Measurements from ENCODE around the gene HMGXB3. TPM values are rescaled to one million over a fixed set of nuclear protein-coding genes. Genes with fewer than 3 reads are reported as not detected.

Gene HMGXB3
- total and polyA plus RNA-seq, 5 donors from 2014 or later = 11.0 to 51.5 (median 12.7) TPM

- H3K4me1 Mint-ChIP-seq = peaks cover 13 to 36% (median 28%) of the 10 kb centered on the region in 4 donors
- H3K27ac Mint-ChIP-seq = peak within 1 kb of the TSS; percentile 98 to 100 (median 99)
- peak; percentile 92 to 98 (median 92) for DNase-seq
- ATAC-seq (ENCODE audit: low read depth in 2 of 2) = peak; percentile 99 to 100
- peak within 1 kb of the TSS; percentile 93 to 97 (median 96) for H3K4me3 Mint-ChIP-seq
- no peaks in the 10 kb centered on the region for H3K36me3 ChIP-seq (ENCODE audit: control insufficient read depth, insufficient read depth, low read length)
- H3K27me3 ChIP-seq (ENCODE audit: control insufficient read depth, insufficient read depth, low read length) = no peaks in the 10 kb centered on the region
- peaks cover 6% of the 10 kb centered on the region for H3K36me3 Mint-ChIP-seq
- no peaks in the 10 kb centered on the region for H3K9me3 ChIP-seq (ENCODE audit: control insufficient read depth in 2 of 2, low read length in 2 of 2)
- peaks cover 20% of the 10 kb centered on the region for H3K4me1 ChIP-seq (ENCODE audit: control insufficient read depth, insufficient read depth, low read length, poor library complexity, severe bottlenecking)
- no peaks in the 10 kb centered on the region for H3K27me3 Mint-ChIP-seq
- peak within 1 kb of the TSS; percentile 82 for H3K27ac ChIP-seq (ENCODE audit: insufficient read depth, low read length, poor library complexity, severe bottlenecking)
- peak within 1 kb of the TSS; percentile 81 for H3K4me3 ChIP-seq (ENCODE audit: low read depth, low read length)
- no peaks in the 10 kb centered on the region for H3K9me3 Mint-ChIP-seq
Measured at GRCh38 chr5:149960272-149961185, 40.0 kb upstream of the HMGXB3 start, which contains the start of gene SLC26A2. TSS of gene SLC26A2 (plus strand) at chr5:149960758. CDS start at chr5:149977653, 16,895 bp downstream.

GRCh38 chr5:149961186-149961685 lies 39.3 kb upstream of the HMGXB3 start:
- Histone ChIP-seq H3K9me3 (ENCODE audit: control insufficient read depth in 2 of 2, low read length in 2 of 2) (no peaks in the 10 kb centered on the region), H3K36me3 (ENCODE audit: control insufficient read depth, insufficient read depth, low read length) (no peaks in the 10 kb centered on the region), H3K27me3 (ENCODE audit: control insufficient read depth, insufficient read depth, low read length) (no peaks in the 10 kb centered on the region), H3K4me1 (ENCODE audit: control insufficient read depth, insufficient read depth, low read length, poor library complexity, severe bottlenecking) (peaks cover 20% of the 10 kb centered on the region), H3K27ac (ENCODE audit: insufficient read depth, low read length, poor library complexity, severe bottlenecking) (peak overlapping the region; percentile 82), H3K4me3 (ENCODE audit: low read depth, low read length) (peak overlapping the region; percentile 81)
- Mint-ChIP-seq H3K27me3 (no peaks in the 10 kb centered on the region), H3K36me3 (peaks cover 7% of the 10 kb centered on the region), H3K4me1 (peaks cover 13 to 37% (median 32%) of the 10 kb centered on the region in 4 donors), H3K4me3 (peak overlapping the region; percentile 91 to 97 (median 96)), H3K27ac (peak overlapping the region in 2 of 3 donors; percentile 90 to 99), H3K9me3 (no peaks in the 10 kb centered on the region)
- ATAC-seq (ENCODE audit: low read depth in 2 of 2) = no peak
- DNase-seq = no peak

GRCh38 chr5:149961957-149962409 lies 38.6 kb upstream of the HMGXB3 start:
- Mint-ChIP-seq H3K36me3 (peaks cover 7% of the 10 kb centered on the region), H3K4me1 (peaks cover 13 to 39% (median 32%) of the 10 kb centered on the region in 4 donors), H3K4me3 (peak overlapping the region; percentile 91 to 97 (median 96)), H3K9me3 (no peaks in the 10 kb centered on the region), H3K27ac (peak overlapping the region in 2 of 3 donors; percentile 44 to 99), H3K27me3 (no peaks in the 10 kb centered on the region)
- H3K27me3 ChIP-seq (ENCODE audit: control insufficient read depth, insufficient read depth, low read length) = no peaks in the 10 kb centered on the region
- DNase-seq = peak in 2 of 3 donors; percentile 3 to 25
- H3K4me1 ChIP-seq (ENCODE audit: control insufficient read depth, insufficient read depth, low read length, poor library complexity, severe bottlenecking) = peaks cover 20% of the 10 kb centered on the region
- no peaks in the 10 kb centered on the region for H3K36me3 ChIP-seq (ENCODE audit: control insufficient read depth, insufficient read depth, low read length)
- no peaks in the 10 kb centered on the region for H3K9me3 ChIP-seq (ENCODE audit: control insufficient read depth in 2 of 2, low read length in 2 of 2)
- peak overlapping the region; percentile 81 for H3K4me3 ChIP-seq (ENCODE audit: low read depth, low read length)
- H3K27ac ChIP-seq (ENCODE audit: insufficient read depth, low read length, poor library complexity, severe bottlenecking) = no peak overlapping the region
- no peak for ATAC-seq (ENCODE audit: low read depth in 2 of 2)

DNA sequence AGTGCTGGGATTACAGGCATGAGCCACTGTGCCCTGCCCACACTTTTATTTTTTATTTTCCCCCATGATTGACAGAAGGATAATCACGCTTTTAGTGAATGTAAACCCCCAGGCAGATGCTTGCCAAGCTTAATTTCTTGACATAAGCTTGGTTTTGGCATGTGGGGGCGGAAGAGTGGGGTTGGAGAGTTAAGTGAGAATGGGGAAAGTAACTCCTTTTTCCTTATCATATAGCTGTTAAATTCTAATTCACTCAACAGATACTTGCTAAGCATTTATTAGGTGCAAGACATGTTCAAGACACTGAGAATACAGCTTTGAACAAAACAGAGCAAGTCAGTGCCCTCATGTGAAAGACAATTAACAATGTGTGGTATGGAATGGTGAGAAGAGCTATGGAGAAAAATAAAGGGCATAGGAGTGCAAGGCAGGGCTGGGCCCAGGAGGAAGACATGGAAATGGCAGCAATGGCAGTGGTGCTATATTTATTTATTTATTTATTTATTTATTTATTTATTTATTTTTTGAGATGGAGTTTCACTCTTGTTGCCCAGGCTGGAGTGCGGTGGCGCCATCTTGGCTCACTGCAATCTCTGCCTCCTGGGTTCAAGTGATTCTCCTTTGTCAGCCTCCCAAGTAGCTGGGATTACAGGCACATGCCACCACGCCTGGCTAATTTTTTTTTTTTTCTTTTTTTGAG lies 37.8 kb upstream of the HMGXB3 start:
- H3K4me1 Mint-ChIP-seq = peaks cover 13 to 43% (median 34%) of the 10 kb centered on the region in 4 donors
- ATAC-seq (ENCODE audit: low read depth in 2 of 2) = no peak

DNA sequence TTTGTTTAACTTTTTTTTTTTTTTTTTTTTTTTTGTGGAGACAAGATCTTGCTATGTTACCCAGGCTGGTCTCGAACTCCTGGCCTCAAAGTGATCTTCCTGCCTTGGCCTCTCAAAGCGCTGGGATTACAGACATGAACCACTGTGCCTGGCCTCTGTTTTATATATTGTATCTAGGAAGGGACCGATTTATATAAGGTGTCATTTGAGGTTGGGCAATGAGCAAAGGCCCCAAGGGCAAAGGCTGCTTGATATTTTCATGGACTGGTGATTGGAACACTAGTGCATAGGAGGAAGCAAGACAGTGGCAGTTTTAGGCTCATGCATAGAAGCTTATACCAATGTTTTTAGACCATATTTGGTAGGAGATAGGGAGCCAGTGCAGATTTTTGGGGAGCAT lies 36.8 kb upstream of the HMGXB3 start:
- Mint-ChIP-seq H3K9me3 (no peaks in the 10 kb centered on the region), H3K36me3 (peaks cover 14% of the 10 kb centered on the region), H3K27ac (no peak overlapping the region), H3K27me3 (no peaks in the 10 kb centered on the region), H3K4me1 (peaks cover 13 to 43% (median 33%) of the 10 kb centered on the region in 4 donors), H3K4me3 (peak overlapping the region in 1 of 4 donors; percentile 68)
- ATAC-seq (ENCODE audit: low read depth in 2 of 2) (no peak), DNase-seq (no peak)
- H3K36me3 ChIP-seq (ENCODE audit: control insufficient read depth, insufficient read depth, low read length) = no peaks in the 10 kb centered on the region
- peaks cover 20% of the 10 kb centered on the region for H3K4me1 ChIP-seq (ENCODE audit: control insufficient read depth, insufficient read depth, low read length, poor library complexity, severe bottlenecking)
- no peaks in the 10 kb centered on the region for H3K27me3 ChIP-seq (ENCODE audit: control insufficient read depth, insufficient read depth, low read length)
- no peaks in the 10 kb centered on the region for H3K9me3 ChIP-seq (ENCODE audit: control insufficient read depth in 2 of 2, low read length in 2 of 2)
- no peak overlapping the region for H3K27ac ChIP-seq (ENCODE audit: insufficient read depth, low read length, poor library complexity, severe bottlenecking)
- no peak overlapping the region for H3K4me3 ChIP-seq (ENCODE audit: low read depth, low read length)

More for the DNA sequence above, 37.8 kb upstream of the HMGXB3 start:
- peak overlapping the region in 3 of 4 donors; percentile 19 to 96 (median 35) for H3K4me3 Mint-ChIP-seq
- peak overlapping the region in 2 of 3 donors; percentile 51 to 99 for H3K27ac Mint-ChIP-seq
- DNase-seq = no peak
- H3K36me3 ChIP-seq (ENCODE audit: control insufficient read depth, insufficient read depth, low read length) = no peaks in the 10 kb centered on the region
- H3K9me3 Mint-ChIP-seq = no peaks in the 10 kb centered on the region
- H3K4me3 ChIP-seq (ENCODE audit: low read depth, low read length) = no peak overlapping the region
- H3K36me3 Mint-ChIP-seq = peaks cover 14% of the 10 kb centered on the region
- no peaks in the 10 kb centered on the region for H3K27me3 ChIP-seq (ENCODE audit: control insufficient read depth, insufficient read depth, low read length)
- H3K9me3 ChIP-seq (ENCODE audit: control insufficient read depth in 2 of 2, low read length in 2 of 2) = no peaks in the 10 kb centered on the region
- H3K27ac ChIP-seq (ENCODE audit: insufficient read depth, low read length, poor library complexity, severe bottlenecking) = no peak overlapping the region
- no peaks in the 10 kb centered on the region for H3K27me3 Mint-ChIP-seq
- peaks cover 20% of the 10 kb centered on the region for H3K4me1 ChIP-seq (ENCODE audit: control insufficient read depth, insufficient read depth, low read length, poor library complexity, severe bottlenecking)

DNA sequence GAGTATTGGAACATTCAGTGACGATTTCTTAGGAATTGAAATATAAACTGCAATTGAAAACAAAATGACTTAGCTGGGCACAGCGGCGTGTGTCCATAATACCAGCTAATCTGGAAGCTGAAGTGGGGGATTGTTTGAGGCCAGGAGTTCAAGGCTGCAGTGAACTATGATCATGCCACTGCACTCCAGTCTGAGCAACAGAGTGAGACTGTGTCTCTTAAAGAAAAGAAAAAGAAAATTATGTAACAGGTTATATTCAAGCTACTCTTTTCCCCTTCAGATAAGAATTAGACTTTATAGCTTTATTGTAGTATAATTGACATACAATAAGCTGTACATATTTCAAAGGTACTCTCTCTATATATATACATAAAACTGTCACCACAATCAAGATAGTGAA lies 33.6 kb upstream of the HMGXB3 start:
- H3K27ac Mint-ChIP-seq = peak overlapping the region in 2 of 3 donors; percentile 29 to 60
- no peaks in the 10 kb centered on the region for H3K9me3 Mint-ChIP-seq
- H3K4me1 Mint-ChIP-seq = peaks cover 12 to 35% (median 21%) of the 10 kb centered on the region in 4 donors
- Histone ChIP-seq H3K27ac (ENCODE audit: insufficient read depth, low read length, poor library complexity, severe bottlenecking) (no peak overlapping the region), H3K36me3 (ENCODE audit: control insufficient read depth, insufficient read depth, low read length) (peaks cover 3% of the 10 kb centered on the region), H3K27me3 (ENCODE audit: control insufficient read depth, insufficient read depth, low read length) (no peaks in the 10 kb centered on the region), H3K4me1 (ENCODE audit: control insufficient read depth, insufficient read depth, low read length, poor library complexity, severe bottlenecking) (peaks cover 3% of the 10 kb centered on the region), H3K4me3 (ENCODE audit: low read depth, low read length) (no peak overlapping the region), H3K9me3 (ENCODE audit: control insufficient read depth in 2 of 2, low read length in 2 of 2) (no peaks in the 10 kb centered on the region)
- DNase-seq (no peak), ATAC-seq (ENCODE audit: low read depth in 2 of 2) (no peak)
- no peak overlapping the region for H3K4me3 Mint-ChIP-seq
- H3K27me3 Mint-ChIP-seq = no peaks in the 10 kb centered on the region
- H3K36me3 Mint-ChIP-seq = peaks cover 26% of the 10 kb centered on the region

DNA sequence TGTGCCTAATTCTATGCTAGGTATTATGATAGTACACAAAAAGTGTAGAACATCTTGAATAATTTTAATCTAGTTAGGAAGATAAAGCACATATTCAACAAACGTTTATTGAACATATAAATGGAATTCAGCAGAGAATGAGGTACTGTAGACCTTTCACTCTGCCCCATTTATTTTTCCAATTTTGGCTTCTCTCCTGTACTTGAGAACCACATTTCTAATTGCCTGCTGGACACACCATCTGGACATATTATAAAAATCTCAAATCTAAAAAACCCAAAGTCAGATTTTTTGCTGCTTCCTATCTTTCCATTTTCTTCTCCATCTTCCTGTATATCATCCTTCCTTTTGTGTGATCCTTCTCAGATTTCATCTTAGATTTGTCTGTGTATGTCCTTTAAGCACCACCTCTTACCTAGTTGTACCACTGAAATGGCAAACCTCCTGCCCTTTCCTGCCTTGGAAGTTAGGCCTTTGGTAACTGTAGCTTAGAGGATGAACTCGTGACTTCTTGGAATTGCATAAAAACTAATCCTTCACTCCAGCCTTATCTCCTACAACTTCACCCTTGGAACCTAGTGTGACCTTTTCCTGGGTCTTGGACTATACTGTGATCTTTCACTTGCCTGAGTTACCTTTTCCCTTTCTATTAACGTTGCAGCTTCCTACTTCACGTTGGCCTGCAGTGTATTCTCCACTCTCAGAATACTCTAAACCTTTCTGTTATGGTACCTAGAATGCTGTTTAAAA lies 31.2 kb upstream of the HMGXB3 start:
- peaks cover 3% of the 10 kb centered on the region for H3K36me3 ChIP-seq (ENCODE audit: control insufficient read depth, insufficient read depth, low read length)
- peaks cover 16 to 32% (median 19%) of the 10 kb centered on the region in 4 donors for H3K4me1 Mint-ChIP-seq
- ATAC-seq (ENCODE audit: low read depth in 2 of 2) (no peak), DNase-seq (no peak)
- H3K27me3 ChIP-seq (ENCODE audit: control insufficient read depth, insufficient read depth, low read length) = no peaks in the 10 kb centered on the region
- peak overlapping the region in 2 of 3 donors; percentile 0 to 33 for H3K27ac Mint-ChIP-seq
- H3K27ac ChIP-seq (ENCODE audit: insufficient read depth, low read length, poor library complexity, severe bottlenecking) = no peak overlapping the region
- peaks cover 26% of the 10 kb centered on the region for H3K36me3 Mint-ChIP-seq
- no peaks in the 10 kb centered on the region for H3K27me3 Mint-ChIP-seq
- H3K9me3 Mint-ChIP-seq = no peaks in the 10 kb centered on the region
- H3K4me3 Mint-ChIP-seq = no peak overlapping the region
- H3K4me1 ChIP-seq (ENCODE audit: control insufficient read depth, insufficient read depth, low read length, poor library complexity, severe bottlenecking) = no peaks in the 10 kb centered on the region
- no peaks in the 10 kb centered on the region for H3K9me3 ChIP-seq (ENCODE audit: control insufficient read depth in 2 of 2, low read length in 2 of 2)
- no peak overlapping the region for H3K4me3 ChIP-seq (ENCODE audit: low read depth, low read length)

Data from CD4-positive, CD25-positive, alpha-beta regulatory T cell (primary cell).